ENCODE data around the gene EVC. TPM values are rescaled to one million over a fixed set of nuclear protein-coding genes. Genes with fewer than 3 reads are reported as not detected.
A peak's percentile ranks its signal among the peaks of the same experiment; 100 is the strongest.
"Not testable (repeated sequence)": the region's sequence is repeated elsewhere in the genome, so short reads cannot be mapped to it uniquely, and the experiment has no call there.

The EVC gene
- total RNA-seq, 2 donors from 2014 or later = 0.14 to 1.4 TPM

DNA sequence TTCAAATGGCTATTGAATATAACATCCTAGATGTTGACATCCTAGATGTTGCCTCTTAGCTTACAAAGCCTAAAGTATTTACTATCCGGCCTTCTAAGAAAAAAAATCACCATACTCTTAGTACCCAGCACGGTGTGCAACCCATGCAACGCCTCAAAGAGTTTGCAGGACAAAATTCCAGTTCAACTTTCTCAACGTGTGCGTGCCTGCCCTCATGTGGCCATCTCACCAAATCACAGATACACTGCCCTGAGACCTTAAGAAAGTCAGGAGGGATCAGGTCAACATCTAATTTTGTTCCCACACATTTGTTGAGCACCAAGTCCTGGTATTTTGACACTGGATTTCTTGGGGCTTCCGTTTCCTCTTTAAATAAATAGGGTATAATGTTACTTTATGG is 113.6 kb downstream of the EVC start:
- Mint-ChIP-seq H3K27ac (peak overlapping the region in 1 of 2 donors; percentile 57), H3K36me3 (no peaks in the 10 kb centered on the region), H3K9me3 (no peaks in the 10 kb centered on the region)
- DNase-seq (ENCODE audit: low spot score in 2 of 2) = no peak
- ATAC-seq = no peak

DNA sequence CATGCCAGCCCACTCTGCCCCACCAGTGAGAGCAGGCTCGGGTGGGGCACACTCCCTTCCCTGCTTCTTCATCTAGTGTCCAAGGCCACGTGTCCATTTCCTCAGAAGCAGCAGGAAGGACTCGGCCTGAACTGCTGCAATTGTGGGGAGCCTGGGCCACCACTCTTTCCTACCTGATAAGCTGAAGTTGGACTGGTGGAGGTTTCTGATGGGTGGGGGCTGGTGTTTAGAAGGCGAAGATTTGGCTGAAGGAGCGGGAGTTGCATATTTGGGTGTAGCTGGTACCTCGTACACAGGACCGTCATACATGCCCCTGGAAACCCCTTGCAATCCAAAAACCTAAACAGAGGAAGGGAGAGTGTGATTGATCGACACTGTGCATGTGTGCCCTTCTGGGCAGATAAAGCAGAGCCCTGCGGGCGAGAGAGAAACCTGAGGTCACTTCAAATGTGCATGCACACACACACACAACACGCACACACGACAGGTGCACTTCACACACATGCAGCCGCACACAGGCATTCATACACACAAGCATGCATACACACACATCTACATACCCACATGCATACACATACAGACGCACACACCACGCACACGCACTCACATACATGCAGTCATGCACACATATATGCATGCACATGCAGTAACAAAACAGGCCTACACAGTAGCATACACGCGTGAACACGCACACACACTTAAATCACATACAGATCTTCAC is 114.5 kb downstream of the EVC start:
- no peak for DNase-seq (ENCODE audit: low spot score in 2 of 2)
- ATAC-seq = no peak
- Mint-ChIP-seq H3K9me3 (no peaks in the 10 kb centered on the region), H3K27ac (no peak overlapping the region), H3K36me3 (no peaks in the 10 kb centered on the region)

DNA sequence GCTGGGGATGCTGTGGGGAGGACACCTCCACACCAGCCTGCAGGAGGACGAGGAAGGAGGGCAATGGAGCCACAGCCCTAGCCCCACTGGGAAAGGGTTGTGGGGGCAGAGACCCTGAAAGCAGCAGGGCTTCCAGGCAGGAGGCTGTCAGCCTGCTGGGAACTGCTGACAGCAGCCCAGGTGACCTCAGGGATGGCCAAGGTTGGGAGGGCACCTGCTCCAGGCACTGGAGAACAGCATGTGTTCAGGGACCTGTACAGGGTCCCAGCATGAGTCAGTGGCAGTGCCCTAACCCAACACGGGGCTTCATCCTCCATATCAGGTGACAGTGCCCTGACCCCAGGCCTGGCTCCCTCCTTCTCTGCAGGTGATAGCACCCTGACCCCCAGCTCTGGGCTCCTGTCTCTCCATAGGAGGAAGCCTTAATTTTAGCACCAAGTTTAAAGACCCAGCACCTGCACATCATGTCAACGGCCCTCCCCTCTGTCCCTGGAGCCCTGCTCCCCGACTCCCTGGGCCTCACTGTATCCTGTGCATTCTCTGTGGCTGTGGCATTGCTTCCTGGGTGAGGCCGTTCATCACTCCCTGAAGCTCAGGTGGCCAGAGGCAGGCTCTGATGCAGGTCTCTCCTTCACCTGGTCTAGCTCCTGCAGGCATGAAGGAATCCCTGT is 115.6 kb downstream of the EVC start:
- no peak for DNase-seq (ENCODE audit: low spot score in 2 of 2)
- Mint-ChIP-seq H3K9me3 (no peaks in the 10 kb centered on the region), H3K36me3 (no peaks in the 10 kb centered on the region), H3K27ac (no peak overlapping the region)
- ATAC-seq = no peak

DNA sequence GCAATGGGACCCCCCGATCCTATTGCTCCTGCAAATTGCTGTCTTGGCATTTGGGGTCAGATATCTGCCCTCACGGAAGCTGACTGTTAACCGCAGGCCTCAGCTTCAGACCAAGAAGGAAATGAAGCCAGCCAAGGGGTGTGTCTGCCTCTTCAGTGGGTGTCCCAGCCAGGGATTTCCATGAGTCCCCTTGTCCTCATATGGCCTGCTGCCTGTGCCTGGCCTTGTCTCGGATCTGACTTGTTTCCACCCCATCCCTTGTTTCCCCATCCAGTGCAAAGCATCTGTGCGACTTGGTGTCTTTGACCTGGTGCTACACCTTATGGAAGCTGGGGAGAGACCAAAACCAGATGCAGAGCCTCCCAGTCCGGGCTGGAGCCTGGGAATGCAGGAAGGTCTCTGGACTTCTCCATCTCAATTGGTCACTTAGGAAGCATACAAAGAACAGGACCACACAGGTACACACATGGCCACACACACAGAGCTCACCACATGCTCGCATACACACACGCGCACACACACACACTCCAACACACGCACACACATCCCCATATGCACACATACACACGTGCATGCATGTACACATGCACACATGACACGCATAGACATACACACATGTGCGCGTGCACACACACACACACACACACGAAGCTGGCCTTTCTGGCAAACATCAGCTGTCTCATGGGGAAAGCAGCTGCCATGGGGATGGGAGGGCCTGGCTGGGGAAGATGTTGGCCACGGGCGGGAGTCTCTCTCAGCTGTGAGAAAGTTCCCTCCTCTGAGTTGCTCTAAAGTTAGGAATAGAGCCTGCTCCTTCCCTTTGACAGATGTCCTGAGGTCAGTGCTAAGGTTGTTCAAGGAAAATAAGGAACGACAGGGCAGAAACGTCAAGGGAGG is 116.4 kb downstream of the EVC start:
- no peaks in the 10 kb centered on the region for H3K36me3 Mint-ChIP-seq
- no peak overlapping the region for H3K27ac Mint-ChIP-seq
- no peaks in the 10 kb centered on the region for H3K9me3 Mint-ChIP-seq
- no peak for ATAC-seq
- DNase-seq (ENCODE audit: low spot score in 2 of 2) = no peak

DNA sequence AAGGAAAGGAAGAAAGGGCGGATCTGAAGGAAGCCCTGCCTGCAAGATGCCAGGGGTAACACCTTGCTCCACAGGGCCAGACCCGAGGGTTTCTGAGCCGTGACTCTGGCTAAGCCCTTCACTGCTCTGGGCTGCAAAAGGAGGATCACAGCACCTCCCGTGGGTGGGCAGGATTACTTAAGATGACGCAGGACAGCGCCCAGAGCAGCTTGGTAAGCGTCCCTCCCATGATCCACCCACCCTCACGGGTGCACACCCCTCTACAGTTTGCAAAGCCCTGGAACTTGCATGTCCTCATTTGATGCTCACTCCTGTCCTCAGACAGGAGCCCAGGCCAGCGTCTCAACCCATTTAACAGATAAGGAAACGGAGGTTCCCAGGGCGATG is 117.0 kb downstream of the EVC start:
- Mint-ChIP-seq H3K36me3 (no peaks in the 10 kb centered on the region), H3K9me3 (no peaks in the 10 kb centered on the region), H3K27ac (no peak overlapping the region)
- DNase-seq (ENCODE audit: low spot score in 2 of 2) (no peak), ATAC-seq (no peak)

DNA sequence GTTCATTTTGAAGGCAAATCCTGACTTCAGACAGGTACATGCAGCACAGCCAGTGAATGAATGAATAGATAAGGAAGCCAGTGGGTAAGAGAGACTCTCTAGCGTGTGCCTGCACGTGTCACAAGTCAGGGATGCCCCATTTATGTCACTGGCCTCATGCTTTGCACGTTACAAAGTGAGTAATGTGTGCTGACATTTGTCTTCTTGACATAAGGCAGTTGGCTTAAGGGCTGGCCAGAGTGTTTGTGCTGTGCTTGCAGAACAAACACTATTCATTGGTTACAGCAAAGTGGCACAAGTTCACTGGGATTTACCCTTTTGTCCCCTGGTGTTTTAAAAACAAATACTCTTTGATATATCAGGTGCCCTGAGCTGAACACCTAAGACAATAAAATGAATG is 125.9 kb downstream of the EVC start:
- no peaks in the 10 kb centered on the region for H3K9me3 Mint-ChIP-seq
- DNase-seq (ENCODE audit: low spot score in 2 of 2) = no peak
- no peak for ATAC-seq
- no peak overlapping the region for H3K27ac Mint-ChIP-seq
- H3K36me3 Mint-ChIP-seq = no peaks in the 10 kb centered on the region

DNA sequence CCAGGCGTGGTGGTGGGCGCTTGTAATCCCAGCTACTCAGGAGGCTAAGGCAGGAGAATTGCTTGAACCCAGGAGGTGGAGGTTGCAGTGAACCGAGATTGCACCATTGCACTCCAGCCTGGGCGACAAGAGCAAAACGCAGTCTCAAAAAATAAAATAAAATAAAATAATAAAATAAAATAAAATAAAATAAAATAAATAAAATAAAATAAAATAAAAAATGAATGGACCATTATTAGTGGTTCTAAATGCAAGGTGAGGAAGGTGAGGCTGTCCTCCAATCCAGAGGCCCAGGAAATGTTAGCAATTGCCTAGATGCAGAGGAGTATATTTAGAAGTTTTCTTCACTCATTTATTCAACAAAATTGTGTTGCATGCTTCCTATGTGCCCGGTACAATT is 126.5 kb downstream of the EVC start:
- ATAC-seq, H3K9me3 Mint-ChIP-seq, H3K27ac Mint-ChIP-seq: not testable (repeated sequence)

DNA sequence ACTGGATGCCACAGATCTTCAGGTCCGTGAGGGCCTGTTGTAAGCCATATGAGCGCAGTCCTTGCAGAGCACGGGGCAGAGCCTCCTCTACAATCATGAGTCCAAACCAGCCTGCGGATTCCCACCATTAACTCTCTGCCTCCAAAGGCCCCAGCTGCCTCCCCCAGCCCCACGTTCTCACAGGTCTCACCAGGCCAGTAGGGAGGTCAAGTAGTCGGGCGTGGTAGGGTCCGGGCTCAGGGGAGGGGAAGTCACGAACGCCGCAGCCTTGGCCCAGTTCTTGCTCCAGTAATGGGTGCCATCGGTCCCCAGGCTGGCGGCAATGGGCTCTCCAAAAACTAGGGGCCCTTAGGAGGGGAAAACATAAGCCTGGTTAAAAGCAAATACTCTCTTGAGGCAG is 128.3 kb downstream of the EVC start:
- Mint-ChIP-seq H3K9me3 (peaks cover 0 to 4% of the 10 kb centered on the region in 2 donors), H3K27ac (no peak overlapping the region), H3K36me3 (no peaks in the 10 kb centered on the region)
- ATAC-seq (no peak), DNase-seq (ENCODE audit: low spot score in 2 of 2) (no peak)

More for the DNA sequence above, 126.5 kb downstream of the EVC start:
- H3K36me3 Mint-ChIP-seq; DNase-seq (ENCODE audit: low spot score in 2 of 2): not testable (repeated sequence)

DNA sequence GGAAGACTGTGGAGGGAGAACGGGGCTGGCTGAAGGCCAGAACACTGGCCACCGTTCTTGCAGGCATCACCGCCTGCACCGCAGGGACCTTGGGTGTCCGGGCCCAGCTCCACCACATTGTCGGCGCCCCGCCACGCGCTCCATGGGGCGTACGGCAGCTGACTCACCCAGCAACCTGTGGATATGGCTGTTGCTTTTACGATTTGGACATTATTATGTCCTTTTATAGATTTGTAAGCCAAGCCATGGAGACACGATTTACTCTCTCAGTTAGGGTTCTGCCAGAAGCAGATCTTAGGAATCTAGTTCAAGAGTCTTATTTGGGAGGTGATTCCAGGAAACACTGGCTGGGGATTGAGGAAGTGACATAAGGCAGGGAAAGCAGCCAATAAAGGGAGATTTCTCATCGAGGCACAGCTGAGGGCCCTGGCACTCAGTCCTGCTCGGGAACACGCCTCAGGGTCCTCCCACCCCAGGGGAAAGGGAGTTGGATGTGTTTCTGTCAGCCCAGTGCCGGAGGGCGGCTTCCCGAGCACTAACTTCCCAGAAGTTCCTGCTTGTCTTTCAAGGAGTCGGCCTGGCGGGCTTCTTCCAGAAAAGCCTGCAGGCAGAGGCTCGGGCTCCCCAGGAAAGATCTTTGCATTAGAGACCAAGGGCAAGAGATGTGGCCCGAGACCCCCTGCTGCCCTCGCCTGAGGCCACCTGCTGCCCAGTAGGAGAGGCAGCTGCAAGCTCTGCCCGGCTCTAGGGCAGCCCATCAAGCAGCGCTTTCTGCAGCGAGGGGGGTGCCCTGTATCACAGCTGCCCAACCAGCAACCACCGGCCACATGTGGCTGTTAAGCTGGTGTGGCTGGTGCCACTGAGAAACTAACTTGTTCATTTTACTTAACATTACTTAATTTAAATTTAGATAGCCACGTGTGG is 129.0 kb downstream of the EVC start:
- H3K9me3 Mint-ChIP-seq = peaks cover 0 to 4% of the 10 kb centered on the region in 2 donors
- no peaks in the 10 kb centered on the region for H3K36me3 Mint-ChIP-seq
- ATAC-seq (no peak), DNase-seq (ENCODE audit: low spot score in 2 of 2) (no peak)
- H3K27ac Mint-ChIP-seq = no peak overlapping the region

DNA sequence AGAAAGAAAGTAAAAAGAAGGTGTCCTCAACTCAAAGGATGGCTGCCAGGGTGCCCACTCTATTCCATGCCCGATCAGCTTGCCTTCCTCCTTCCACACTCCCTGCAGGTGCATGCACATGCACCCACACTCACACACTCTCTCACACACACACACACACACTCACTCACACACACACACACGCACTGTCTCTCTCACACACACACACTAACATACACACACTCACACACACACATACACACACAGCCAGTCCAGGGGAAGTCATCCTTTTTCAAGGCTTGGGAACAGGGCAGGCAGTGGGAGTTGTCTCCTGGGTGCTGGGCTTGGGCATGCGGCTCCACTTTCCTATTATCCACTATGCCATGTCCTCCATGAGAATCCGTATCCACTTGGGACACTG is 131.5 kb downstream of the EVC start:
- no peak overlapping the region for H3K27ac Mint-ChIP-seq
- ATAC-seq (no peak), DNase-seq (ENCODE audit: low spot score in 2 of 2) (no peak)
- H3K9me3 Mint-ChIP-seq = peaks cover 0 to 4% of the 10 kb centered on the region in 2 donors
- no peaks in the 10 kb centered on the region for H3K36me3 Mint-ChIP-seq

DNA sequence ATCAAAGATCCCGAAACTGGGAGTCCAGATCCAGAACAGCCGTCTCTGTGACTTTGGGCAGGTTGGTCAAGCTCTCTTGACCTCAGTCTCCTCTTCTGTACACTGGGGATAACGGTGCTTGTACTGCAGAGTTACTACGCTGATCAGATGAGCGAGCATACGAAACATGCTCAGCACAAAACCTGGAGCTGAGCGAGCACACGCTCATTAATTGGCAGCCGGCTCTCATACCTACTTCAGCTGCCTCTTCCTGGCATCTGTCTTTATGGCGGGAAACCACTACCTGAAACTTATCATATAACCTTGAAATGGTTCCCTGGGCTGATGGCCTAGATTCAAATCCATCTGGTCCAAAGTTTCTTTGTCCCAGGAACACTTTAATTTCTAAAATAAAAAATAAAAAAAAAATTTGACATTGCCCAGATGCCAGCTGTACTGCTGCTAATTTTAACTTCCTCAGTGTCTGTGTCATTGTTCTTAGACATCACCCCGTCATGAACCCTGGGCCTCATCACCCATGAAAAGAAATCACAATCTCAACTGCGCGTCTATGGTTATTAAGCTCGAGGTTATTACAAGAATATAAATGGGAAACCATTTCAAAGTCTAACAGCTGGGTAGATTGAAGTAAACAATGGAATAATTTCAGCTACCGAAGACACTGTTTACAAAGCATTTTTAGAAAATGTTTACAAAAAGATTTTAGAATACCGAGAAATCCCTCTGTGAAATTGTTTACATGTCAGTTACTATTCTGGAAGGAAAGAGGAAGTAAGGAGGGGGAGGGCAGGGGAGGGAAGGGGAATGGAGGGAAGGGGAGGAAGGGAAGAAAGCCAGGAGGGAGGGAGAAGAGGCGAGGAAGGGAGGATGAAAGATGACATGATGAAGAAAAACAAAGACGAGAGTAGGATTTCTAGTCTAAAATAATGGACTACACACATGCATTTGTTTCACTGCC is 132.9 kb downstream of the EVC start:
- no peak overlapping the region for H3K27ac Mint-ChIP-seq
- H3K36me3 Mint-ChIP-seq = no peaks in the 10 kb centered on the region
- ATAC-seq (no peak), DNase-seq (ENCODE audit: low spot score in 2 of 2) (no peak)
- H3K9me3 Mint-ChIP-seq = peaks cover 0 to 4% of the 10 kb centered on the region in 2 donors

DNA sequence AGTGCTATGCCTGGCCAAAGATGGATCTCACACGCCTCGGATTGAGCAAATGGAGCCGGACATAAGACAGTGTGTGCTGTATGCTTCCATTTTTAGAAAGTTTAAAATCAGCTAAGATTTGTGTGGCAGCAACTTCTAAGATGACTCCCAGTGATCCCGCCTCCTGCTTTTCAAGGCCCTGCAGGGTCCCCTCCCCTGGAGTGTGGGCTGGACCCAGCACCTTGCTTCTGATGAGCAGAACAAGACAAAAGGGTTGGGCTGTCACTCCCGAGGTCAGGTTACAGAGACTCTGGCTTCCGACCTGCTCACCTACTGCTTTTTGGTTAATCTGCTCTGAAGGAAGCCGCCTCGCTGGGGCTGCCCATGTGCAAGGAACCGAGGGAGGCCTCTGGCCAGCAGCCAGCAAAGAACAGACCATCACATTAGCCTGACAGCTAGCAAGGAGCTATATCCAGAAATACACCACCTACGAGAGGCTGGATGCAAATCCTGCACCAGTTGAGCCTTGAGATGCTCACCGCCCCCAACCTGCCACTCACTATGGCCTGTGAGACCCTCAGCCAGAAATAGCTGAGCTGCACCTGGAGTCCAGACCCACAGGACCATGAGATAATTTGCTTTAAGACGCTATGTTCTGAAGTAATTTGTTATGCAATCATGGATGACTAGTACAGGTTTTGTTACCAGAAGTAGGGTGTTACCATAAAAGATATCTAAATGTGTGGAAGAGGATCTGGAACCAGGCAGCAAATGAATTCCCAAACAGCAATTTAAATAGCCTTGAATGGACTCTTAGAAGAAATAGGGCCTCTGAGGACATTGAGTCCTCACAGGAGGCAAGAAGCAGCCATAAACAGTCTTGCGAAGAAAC is 134.3 kb downstream of the EVC start:
- no peak for ATAC-seq
- no peak overlapping the region for H3K27ac Mint-ChIP-seq

DNA sequence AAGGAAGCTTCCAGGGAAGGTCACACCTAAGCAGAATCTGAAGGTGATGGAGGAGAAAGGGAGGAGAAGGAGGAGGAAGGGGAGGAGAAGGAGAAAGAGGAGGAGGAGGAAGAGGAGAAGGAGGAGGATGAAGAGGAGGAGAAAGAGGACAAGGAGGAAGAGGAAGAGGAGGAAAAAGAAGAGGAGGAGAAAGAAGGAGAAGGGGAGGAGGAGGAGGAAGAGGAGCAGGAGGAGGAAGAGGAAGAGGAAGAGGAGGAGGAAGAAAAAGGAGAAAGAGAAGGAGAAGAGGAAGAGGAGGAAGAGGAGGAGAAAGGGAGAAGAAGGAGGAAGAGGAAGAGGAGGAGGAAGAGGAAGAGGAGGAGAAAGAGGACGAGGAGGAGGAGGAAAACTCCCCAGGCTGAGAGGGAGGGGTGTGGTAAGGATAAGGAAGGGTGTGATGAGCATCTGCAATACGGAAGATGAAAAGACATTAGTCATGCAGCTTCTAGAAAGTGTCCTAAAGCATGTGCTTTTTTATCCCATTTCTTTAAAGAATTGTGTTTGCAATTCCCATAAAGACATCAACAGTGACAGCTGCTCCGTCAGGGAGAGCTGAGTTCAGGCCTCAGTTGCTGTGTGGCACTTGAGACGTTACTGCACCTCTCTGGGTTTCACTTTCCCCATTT is 140.8 kb downstream of the EVC start:
- Mint-ChIP-seq H3K9me3 (no peaks in the 10 kb centered on the region), H3K36me3 (no peaks in the 10 kb centered on the region), H3K27ac (no peak overlapping the region)
- ATAC-seq (no peak), DNase-seq (ENCODE audit: low spot score in 2 of 2) (no peak)

More for the DNA sequence above, 134.3 kb downstream of the EVC start:
- DNase-seq (ENCODE audit: low spot score in 2 of 2) = no peak
- no peaks in the 10 kb centered on the region for H3K36me3 Mint-ChIP-seq
- H3K9me3 Mint-ChIP-seq = peaks cover 0 to 4% of the 10 kb centered on the region in 2 donors

DNA sequence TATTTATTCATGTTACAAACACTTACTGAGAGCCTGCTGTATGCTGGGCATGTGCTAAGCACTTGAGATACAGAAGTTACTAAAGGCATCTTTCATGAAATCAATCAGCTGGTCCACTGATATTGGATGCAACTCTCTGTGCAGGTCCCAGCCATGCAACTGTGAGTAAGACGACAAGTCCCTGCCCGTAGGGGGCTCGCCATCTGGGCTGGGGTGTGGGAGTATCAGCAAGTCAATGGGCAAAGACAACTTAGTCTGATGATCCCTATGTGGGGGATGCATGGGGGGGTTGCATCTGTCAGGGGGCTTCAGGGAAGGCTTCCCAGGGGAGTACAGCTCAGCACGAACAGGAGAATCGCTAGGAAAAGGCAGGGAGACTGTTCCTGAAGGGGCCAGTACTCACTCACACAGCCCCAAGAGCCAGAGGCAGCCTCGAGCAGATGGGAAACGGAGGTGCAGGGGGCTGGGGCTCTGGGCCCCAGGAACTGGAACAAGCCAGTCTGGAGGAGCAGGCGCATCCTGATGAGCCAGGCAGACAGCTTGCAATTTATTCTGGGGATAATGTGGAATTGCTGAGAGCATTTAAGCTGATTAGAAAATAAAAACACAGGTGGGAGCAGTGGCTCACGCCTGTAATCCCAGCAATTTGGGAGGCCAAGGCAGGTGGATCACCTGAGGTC is 141.7 kb downstream of the EVC start:
- no peaks in the 10 kb centered on the region for H3K9me3 Mint-ChIP-seq
- H3K27ac Mint-ChIP-seq = peak overlapping the region in 1 of 2 donors; percentile 66
- no peak for DNase-seq (ENCODE audit: low spot score in 2 of 2)
- no peaks in the 10 kb centered on the region for H3K36me3 Mint-ChIP-seq
- ATAC-seq = no peak
